Measurements from ENCODE around the gene THBD. TPM values are rescaled to one million over a fixed set of nuclear protein-coding genes. Genes with fewer than 3 reads are reported as not detected.

Gene THBD, protein sequence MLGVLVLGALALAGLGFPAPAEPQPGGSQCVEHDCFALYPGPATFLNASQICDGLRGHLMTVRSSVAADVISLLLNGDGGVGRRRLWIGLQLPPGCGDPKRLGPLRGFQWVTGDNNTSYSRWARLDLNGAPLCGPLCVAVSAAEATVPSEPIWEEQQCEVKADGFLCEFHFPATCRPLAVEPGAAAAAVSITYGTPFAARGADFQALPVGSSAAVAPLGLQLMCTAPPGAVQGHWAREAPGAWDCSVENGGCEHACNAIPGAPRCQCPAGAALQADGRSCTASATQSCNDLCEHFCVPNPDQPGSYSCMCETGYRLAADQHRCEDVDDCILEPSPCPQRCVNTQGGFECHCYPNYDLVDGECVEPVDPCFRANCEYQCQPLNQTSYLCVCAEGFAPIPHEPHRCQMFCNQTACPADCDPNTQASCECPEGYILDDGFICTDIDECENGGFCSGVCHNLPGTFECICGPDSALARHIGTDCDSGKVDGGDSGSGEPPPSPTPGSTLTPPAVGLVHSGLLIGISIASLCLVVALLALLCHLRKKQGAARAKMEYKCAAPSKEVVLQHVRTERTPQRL
- 82.8 and 82.9 TPM in 2 replicates for total RNA-seq

DNA sequence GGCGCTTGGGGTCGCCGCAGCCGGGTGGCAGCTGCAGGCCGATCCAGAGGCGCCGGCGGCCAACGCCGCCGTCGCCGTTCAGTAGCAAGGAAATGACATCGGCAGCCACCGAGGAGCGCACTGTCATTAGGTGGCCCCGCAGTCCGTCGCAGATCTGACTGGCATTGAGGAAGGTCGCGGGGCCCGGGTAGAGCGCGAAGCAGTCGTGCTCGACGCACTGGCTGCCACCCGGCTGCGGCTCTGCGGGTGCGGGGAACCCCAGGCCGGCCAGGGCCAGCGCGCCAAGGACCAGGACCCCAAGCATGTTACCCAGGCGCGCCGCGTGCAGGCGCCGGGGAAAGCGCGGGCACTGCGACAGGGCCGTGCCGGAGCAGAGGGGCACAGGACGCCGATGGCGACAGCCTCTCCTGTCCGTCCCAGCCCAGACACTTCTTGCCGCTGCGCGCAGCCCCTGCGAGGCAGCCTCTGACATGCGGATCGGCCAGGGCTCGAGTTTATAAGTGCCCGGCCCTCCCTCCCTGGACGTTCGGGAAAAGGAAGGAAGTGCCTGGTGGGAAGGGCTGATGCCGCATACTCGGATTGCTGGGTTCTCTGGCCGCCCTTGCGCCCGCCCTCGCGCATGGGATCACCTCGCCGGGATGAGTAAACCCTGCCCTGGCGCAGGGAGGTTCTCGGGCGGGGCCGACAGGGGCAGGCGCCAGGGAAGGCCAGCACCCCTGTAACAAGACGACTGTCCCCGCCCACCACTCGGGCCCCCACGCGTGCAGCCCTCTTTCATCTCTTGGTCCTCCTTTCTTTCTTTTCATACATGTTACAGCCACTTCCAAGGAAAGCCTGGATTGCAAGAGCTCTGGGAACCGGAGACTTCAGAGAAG is at the start of gene THBD:
Gene THBD, minus strand, starts transcription at position 472 of the 875 bp plus-strand sequence. Its CDS starts 168 bp downstream, at position 304.

DNA sequence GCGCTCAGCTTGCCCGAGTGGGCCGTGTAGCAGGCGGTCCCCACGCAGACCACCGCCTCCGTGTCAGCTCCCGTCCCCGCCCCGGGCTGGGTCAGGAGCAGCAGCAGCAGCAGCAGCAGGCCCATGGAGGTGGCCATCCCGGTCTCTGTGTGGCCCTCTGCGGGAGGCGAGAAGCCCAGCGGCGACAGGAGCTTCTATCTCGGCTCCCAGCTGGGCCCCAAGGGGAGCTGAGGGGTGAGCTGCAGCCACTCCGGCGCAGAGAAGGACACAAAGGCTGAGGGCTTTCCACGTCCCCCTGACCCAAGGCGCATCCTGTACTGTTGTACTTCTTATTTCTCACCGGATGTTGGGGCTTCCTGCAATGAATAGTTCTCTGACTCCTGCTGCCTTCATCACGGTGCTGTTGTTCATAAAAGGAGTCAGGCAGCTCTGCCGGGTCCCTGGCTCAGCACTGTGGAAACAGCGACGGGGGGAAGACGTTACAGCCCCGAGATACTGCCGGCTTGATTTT is 36.6 kb upstream of the THBD start, which contains the start of gene CD93:
Gene CD93, minus strand, starts transcription at position 269 of the 511 bp plus-strand sequence. Its CDS starts 132 bp downstream, at position 137.

DNA sequence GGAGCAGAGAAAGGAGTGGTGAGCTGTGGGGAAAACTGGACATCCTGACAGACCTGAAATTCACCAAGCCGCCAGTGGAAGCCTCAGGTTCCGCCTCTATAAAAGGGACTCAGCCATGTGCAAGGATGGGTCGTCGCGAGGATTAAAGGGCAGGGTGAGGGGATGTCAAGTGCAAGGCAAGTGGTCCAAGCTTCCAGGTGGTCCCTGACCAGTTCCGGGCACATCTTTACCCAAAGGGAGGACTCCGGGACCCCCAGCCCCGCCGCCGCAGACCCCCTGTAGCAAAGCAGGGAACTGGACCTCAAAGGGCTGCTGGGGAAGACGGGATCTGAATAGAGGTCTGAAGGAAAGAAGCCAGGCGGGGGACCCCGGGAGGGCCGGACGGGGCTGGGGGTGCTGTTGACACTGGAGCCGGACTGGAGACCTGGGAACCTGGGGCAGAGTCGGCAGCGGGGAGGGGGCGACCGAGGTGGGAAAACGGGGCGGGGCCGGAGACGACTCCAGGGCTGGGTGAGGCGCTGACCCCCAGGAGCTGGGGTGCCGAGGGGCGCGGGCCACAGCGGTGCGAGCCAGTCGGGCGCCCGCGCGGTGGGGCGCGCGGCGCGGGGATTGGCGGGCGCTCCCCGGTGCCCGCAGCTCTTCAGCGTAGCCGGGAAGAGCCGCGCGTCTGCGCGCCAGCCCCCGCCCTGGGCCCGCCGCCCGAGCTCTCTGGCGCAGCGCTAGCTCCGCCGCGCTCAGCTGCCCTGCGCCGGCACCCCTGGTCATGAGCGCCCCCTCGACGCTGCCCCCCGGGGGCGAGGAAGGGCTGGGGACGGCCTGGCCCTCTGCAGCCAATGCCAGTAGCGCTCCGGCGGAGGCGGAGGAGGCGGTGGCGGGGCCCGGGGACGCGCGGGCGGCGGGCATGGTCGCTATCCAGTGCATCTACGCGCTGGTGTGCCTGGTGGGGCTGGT is 14.5 kb downstream of the THBD start, which contains the start of gene SSTR4:
Gene SSTR4, plus strand, starts transcription at position 592 of the 951 bp plus-strand sequence. Its CDS starts 172 bp downstream, at position 764.

Other genes starting within 250 kb of the THBD start
- not detected in 2 replicates for gene SSTR4, start 14.4 kb downstream of the THBD start, total RNA-seq
- 375 and 394 TPM in 2 replicates for gene CD93, start 36.7 kb upstream of the THBD start, total RNA-seq